GM20431 (cell line): ENCODE results near the gene BEST3.

Experiments used
- in situ Hi-C: fragments of 300-500 bp; cut with MseI, MboI; formaldehyde crosslinking; loops from one replicate; pipeline ENCODE4 v1.15.0; 2020; ENCODE audit warnings: low sequenced_read_pairs; ENCODE audit not compliant: unreplicated experiment

Gene BEST3

GRCh38 chr12:69655616-69656340 lies 43.3 kb downstream of the BEST3 start:
- in situ Hi-C loops = no loop called here

GRCh38 chr12:69653703-69654102 lies 45.4 kb downstream of the BEST3 start:
- in situ Hi-C loops = no loop called here

- in situ Hi-C loops = no loop called here
Measured at GRCh38 chr12:69651922-69652321, 47.2 kb downstream of the BEST3 start.

- in situ Hi-C loops = loop anchor here (10.0 kb wide), 1 partner anchor 305 kb away; the partner anchor contains the start of gene LYZ
Measured at GRCh38 chr12:69649529-69649928, 49.6 kb downstream of the BEST3 start.

GRCh38 chr12:69648476-69648875 lies 50.6 kb downstream of the BEST3 start:
- in situ Hi-C loops = loop anchor here (10.0 kb wide), 1 partner anchor 304 kb away; the partner anchor contains the start of gene LYZ

- in situ Hi-C loops = loop anchor here (10.0 kb wide), 1 partner anchor 302 kb away; the partner anchor contains the start of gene LYZ
Measured at GRCh38 chr12:69647178-69647577, 51.9 kb downstream of the BEST3 start.

- in situ Hi-C loops = loop anchor here (10.0 kb wide), 1 partner anchor 300 kb away; the partner anchor contains the start of gene LYZ
Measured at GRCh38 chr12:69645031-69645430, 54.1 kb downstream of the BEST3 start.

GRCh38 chr12:69644511-69644910 lies 54.6 kb downstream of the BEST3 start:
- in situ Hi-C loops = loop anchor here (10.0 kb wide), 1 partner anchor 300 kb away; the partner anchor contains the start of gene LYZ

- in situ Hi-C loops = loop anchor here (10.0 kb wide), 1 partner anchor 298 kb away; the partner anchor contains the start of gene LYZ
Measured at GRCh38 chr12:69642531-69642930, 56.6 kb downstream of the BEST3 start.

GRCh38 chr12:69641546-69641945 lies 57.6 kb downstream of the BEST3 start:
- in situ Hi-C loops = loop anchor here (10.0 kb wide), 1 partner anchor 297 kb away; the partner anchor contains the start of gene LYZ

GRCh38 chr12:69639400-69640016 lies 59.6 kb downstream of the BEST3 start:
- in situ Hi-C loops = loop anchor here (10.0 kb wide), 1 partner anchor 295 kb away; the partner anchor contains the start of gene LYZ

- in situ Hi-C loops = no loop called here
Measured at GRCh38 chr12:69633061-69633460, 66.0 kb downstream of the BEST3 start.

GRCh38 chr12:69630191-69630590 lies 68.9 kb downstream of the BEST3 start:
- in situ Hi-C loops = no loop called here

- in situ Hi-C loops = no loop called here
Measured at GRCh38 chr12:69627501-69627900, 71.6 kb downstream of the BEST3 start.

GRCh38 chr12:69623970-69624369 lies 75.1 kb downstream of the BEST3 start:
- in situ Hi-C loops = no loop called here

- in situ Hi-C loops = no loop called here
Measured at GRCh38 chr12:69621551-69621950, 77.6 kb downstream of the BEST3 start.

GRCh38 chr12:69620921-69621320 lies 78.2 kb downstream of the BEST3 start:
- in situ Hi-C loops = no loop called here

GRCh38 chr12:69620077-69620476 lies 79.0 kb downstream of the BEST3 start:
- in situ Hi-C loops = no loop called here

GRCh38 chr12:69619050-69619449 lies 80.1 kb downstream of the BEST3 start:
- in situ Hi-C loops = no loop called here

- in situ Hi-C loops = no loop called here
Measured at GRCh38 chr12:69616025-69616424, 83.1 kb downstream of the BEST3 start.

- in situ Hi-C loops = no loop called here
Measured at GRCh38 chr12:69613351-69613750, 85.8 kb downstream of the BEST3 start.
